Measurements from ENCODE around the gene ATG16L2. TPM values are rescaled to one million over a fixed set of nuclear protein-coding genes. Genes with fewer than 3 reads are reported as not detected.

ATG16L2 gene
- total RNA-seq, 1 experiment from 2014 or later, result 22.2 TPM

DNA sequence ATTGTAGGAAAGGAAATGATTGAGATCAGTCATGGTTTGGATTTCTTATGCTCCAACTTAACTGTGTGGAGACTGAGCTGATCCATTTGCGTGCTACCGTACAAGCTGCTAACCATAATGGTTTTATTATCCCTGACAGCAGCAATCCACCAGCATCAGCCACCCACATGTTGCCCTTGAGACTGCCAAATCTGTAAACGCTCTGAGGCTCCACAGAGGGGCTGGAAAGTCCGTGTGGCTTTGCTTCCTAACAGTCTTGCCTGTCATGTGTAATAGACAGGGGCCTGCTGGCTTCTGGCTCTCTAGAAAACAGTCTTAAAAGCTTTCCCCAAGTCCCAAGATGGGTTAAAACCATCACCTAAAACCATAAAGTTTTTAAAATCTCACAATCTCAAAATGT lies 30.1 kb downstream of the ATG16L2 start (continued):
- TF ChIP-seq, protein P1, sequence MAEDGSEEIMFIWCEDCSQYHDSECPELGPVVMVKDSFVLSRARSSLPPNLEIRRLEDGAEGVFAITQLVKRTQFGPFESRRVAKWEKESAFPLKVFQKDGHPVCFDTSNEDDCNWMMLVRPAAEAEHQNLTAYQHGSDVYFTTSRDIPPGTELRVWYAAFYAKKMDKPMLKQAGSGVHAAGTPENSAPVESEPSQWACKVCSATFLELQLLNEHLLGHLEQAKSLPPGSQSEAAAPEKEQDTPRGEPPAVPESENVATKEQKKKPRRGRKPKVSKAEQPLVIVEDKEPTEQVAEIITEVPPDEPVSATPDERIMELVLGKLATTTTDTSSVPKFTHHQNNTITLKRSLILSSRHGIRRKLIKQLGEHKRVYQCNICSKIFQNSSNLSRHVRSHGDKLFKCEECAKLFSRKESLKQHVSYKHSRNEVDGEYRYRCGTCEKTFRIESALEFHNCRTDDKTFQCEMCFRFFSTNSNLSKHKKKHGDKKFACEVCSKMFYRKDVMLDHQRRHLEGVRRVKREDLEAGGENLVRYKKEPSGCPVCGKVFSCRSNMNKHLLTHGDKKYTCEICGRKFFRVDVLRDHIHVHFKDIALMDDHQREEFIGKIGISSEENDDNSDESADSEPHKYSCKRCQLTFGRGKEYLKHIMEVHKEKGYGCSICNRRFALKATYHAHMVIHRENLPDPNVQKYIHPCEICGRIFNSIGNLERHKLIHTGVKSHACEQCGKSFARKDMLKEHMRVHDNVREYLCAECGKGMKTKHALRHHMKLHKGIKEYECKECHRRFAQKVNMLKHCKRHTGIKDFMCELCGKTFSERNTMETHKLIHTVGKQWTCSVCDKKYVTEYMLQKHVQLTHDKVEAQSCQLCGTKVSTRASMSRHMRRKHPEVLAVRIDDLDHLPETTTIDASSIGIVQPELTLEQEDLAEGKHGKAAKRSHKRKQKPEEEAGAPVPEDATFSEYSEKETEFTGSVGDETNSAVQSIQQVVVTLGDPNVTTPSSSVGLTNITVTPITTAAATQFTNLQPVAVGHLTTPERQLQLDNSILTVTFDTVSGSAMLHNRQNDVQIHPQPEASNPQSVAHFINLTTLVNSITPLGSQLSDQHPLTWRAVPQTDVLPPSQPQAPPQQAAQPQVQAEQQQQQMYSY (CRISPR knock-in tag; IDR thresholded peaks at IDR 0.05), result no peak
- no peak for TF ChIP-seq ZNF138 (CRISPR knock-in tag; conservative IDR thresholded peaks at IDR 0.05)
- TF ChIP-seq ZNF263 (CRISPR knock-in tag; IDR thresholded peaks at IDR 0.05; ENCODE audit: low read depth), result no peak
- no peak for TF ChIP-seq NR2C2 (CRISPR knock-in tag; IDR thresholded peaks at IDR 0.05)
- TF ChIP-seq, protein P2, sequence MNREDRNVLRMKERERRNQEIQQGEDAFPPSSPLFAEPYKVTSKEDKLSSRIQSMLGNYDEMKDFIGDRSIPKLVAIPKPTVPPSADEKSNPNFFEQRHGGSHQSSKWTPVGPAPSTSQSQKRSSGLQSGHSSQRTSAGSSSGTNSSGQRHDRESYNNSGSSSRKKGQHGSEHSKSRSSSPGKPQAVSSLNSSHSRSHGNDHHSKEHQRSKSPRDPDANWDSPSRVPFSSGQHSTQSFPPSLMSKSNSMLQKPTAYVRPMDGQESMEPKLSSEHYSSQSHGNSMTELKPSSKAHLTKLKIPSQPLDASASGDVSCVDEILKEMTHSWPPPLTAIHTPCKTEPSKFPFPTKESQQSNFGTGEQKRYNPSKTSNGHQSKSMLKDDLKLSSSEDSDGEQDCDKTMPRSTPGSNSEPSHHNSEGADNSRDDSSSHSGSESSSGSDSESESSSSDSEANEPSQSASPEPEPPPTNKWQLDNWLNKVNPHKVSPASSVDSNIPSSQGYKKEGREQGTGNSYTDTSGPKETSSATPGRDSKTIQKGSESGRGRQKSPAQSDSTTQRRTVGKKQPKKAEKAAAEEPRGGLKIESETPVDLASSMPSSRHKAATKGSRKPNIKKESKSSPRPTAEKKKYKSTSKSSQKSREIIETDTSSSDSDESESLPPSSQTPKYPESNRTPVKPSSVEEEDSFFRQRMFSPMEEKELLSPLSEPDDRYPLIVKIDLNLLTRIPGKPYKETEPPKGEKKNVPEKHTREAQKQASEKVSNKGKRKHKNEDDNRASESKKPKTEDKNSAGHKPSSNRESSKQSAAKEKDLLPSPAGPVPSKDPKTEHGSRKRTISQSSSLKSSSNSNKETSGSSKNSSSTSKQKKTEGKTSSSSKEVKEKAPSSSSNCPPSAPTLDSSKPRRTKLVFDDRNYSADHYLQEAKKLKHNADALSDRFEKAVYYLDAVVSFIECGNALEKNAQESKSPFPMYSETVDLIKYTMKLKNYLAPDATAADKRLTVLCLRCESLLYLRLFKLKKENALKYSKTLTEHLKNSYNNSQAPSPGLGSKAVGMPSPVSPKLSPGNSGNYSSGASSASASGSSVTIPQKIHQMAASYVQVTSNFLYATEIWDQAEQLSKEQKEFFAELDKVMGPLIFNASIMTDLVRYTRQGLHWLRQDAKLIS (CRISPR knock-in tag; IDR thresholded peaks at IDR 0.05; ENCODE audit: borderline replicate concordance), result no peak
- no peak for TF ChIP-seq GTF2I (CRISPR knock-in tag; conservative IDR thresholded peaks at IDR 0.05)
- no peak for TF ChIP-seq ESRRA (CRISPR knock-in tag; IDR thresholded peaks at IDR 0.05; ENCODE audit: borderline replicate concordance)
- TF ChIP-seq, protein P3, sequence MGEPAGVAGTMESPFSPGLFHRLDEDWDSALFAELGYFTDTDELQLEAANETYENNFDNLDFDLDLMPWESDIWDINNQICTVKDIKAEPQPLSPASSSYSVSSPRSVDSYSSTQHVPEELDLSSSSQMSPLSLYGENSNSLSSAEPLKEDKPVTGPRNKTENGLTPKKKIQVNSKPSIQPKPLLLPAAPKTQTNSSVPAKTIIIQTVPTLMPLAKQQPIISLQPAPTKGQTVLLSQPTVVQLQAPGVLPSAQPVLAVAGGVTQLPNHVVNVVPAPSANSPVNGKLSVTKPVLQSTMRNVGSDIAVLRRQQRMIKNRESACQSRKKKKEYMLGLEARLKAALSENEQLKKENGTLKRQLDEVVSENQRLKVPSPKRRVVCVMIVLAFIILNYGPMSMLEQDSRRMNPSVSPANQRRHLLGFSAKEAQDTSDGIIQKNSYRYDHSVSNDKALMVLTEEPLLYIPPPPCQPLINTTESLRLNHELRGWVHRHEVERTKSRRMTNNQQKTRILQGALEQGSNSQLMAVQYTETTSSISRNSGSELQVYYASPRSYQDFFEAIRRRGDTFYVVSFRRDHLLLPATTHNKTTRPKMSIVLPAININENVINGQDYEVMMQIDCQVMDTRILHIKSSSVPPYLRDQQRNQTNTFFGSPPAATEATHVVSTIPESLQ (CRISPR knock-in tag; IDR thresholded peaks at IDR 0.05), result no peak
- TF ChIP-seq NFE2L1 (CRISPR knock-in tag; IDR thresholded peaks at IDR 0.05), result no peak

DNA sequence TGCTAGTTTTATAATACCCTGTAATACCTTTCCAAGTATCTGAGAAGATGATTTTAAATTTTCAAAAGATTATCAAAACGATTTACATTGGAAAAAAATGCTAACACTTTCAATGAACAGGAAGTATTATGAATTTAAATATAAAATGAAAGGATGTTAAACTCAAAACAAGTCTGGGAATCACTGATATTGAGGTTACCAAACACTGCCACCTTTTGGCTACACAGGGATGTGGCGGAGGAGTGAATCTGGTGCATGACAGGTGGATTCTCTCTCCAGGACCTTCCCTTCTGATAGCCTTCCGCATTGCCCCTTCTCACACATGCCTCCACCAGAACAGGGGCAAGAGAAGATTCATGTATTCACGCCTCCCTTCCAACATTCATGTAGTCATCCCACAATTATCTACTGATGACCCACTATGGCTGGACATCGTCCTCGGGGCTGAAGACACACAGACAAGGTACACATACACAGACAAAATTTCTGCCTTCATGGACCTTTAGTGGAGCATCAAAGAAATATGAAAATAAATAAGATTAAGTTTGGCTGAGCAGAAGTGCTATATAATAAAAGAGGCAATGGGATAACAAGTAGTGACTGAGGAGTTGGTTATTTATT lies 34.7 kb downstream of the ATG16L2 start:
- peak; percentile 87 for ATAC-seq
- H3K36me3 Mint-ChIP-seq, result no peaks in the 10 kb centered on the region
- ChIA-PET CTCF (interaction anchor here (0.5 to 1.4 kb wide), 4 partner anchors 17 to 124 kb away, joined by 3 to 9 read pairs (median 4); no protein-coding TSS in a partner anchor), POLR2A (no interaction called here)
- H3K4me3 Mint-ChIP-seq, result no peak overlapping the region
- no peaks in the 10 kb centered on the region for H3K4me1 Mint-ChIP-seq
- TF ChIP-seq SMAD4 (CRISPR knock-in tag; IDR thresholded peaks at IDR 0.05) (no peak), ETV6 (CRISPR knock-in tag; IDR thresholded peaks at IDR 0.05) (no peak), IRF2 (CRISPR knock-in tag; IDR thresholded peaks at IDR 0.05; ENCODE audit: borderline replicate concordance, low read depth) (no peak), ZNF416 (CRISPR knock-in tag; IDR thresholded peaks at IDR 0.05) (no peak), FOXK1 (CRISPR knock-in tag; IDR thresholded peaks at IDR 0.05) (no peak), SP1 (CRISPR knock-in tag; conservative IDR thresholded peaks at IDR 0.05) (no peak)
- TF ChIP-seq, protein P4, sequence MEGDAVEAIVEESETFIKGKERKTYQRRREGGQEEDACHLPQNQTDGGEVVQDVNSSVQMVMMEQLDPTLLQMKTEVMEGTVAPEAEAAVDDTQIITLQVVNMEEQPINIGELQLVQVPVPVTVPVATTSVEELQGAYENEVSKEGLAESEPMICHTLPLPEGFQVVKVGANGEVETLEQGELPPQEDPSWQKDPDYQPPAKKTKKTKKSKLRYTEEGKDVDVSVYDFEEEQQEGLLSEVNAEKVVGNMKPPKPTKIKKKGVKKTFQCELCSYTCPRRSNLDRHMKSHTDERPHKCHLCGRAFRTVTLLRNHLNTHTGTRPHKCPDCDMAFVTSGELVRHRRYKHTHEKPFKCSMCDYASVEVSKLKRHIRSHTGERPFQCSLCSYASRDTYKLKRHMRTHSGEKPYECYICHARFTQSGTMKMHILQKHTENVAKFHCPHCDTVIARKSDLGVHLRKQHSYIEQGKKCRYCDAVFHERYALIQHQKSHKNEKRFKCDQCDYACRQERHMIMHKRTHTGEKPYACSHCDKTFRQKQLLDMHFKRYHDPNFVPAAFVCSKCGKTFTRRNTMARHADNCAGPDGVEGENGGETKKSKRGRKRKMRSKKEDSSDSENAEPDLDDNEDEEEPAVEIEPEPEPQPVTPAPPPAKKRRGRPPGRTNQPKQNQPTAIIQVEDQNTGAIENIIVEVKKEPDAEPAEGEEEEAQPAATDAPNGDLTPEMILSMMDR (IDR thresholded peaks at IDR 0.05), result peak; percentile 26
- TF ChIP-seq, protein P5, sequence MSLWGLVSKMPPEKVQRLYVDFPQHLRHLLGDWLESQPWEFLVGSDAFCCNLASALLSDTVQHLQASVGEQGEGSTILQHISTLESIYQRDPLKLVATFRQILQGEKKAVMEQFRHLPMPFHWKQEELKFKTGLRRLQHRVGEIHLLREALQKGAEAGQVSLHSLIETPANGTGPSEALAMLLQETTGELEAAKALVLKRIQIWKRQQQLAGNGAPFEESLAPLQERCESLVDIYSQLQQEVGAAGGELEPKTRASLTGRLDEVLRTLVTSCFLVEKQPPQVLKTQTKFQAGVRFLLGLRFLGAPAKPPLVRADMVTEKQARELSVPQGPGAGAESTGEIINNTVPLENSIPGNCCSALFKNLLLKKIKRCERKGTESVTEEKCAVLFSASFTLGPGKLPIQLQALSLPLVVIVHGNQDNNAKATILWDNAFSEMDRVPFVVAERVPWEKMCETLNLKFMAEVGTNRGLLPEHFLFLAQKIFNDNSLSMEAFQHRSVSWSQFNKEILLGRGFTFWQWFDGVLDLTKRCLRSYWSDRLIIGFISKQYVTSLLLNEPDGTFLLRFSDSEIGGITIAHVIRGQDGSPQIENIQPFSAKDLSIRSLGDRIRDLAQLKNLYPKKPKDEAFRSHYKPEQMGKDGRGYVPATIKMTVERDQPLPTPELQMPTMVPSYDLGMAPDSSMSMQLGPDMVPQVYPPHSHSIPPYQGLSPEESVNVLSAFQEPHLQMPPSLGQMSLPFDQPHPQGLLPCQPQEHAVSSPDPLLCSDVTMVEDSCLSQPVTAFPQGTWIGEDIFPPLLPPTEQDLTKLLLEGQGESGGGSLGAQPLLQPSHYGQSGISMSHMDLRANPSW (CRISPR knock-in tag; conservative IDR thresholded peaks at IDR 0.05; ENCODE audit: low read depth), result no peak
- DNase-seq (ENCODE audit: low spot score), result peak; percentile 54
- H3K27ac Mint-ChIP-seq, result no peak overlapping the region
- H3K27me3 Mint-ChIP-seq (ENCODE audit: low read depth), result no peaks in the 10 kb centered on the region
- no peaks in the 10 kb centered on the region for H3K9me3 Mint-ChIP-seq
